Prostate gland (tissue), 2 donors: ENCODE measurements around the gene JDP2. TPM values are rescaled to one million over a fixed set of nuclear protein-coding genes. Genes with fewer than 3 reads are reported as not detected.

ENCODE experiments used
- DNase-seq: peaks from one replicate; pipeline ENCODE4 v3.0.0-alpha.2; 2019; ENCODE audit warnings: low spot score
- H3K27ac ChIP-seq, 2 donors: fragments of 200-600 bp; sonication (generic); 2 replicates each; pipeline ENCODE4 v1.5.1; 2017 to 2019
- H3K27me3 ChIP-seq: fragments of 200-600 bp; sonication (generic); replicated peaks from 2 replicates; pipeline ENCODE4 v1.5.1; 2019; ENCODE audit not compliant: insufficient read depth
- H3K36me3 ChIP-seq, 2 donors: fragments of 200-600 bp; sonication (generic); 1 replicate in 1 of 2; 2 replicates in 1 of 2; pipeline versions ENCODE4 v1.5.1 to v1.8.1; 2017 to 2019
- H3K4me1 ChIP-seq: fragments of 200-600 bp; sonication (generic); replicated peaks from 2 replicates; pipeline ENCODE4 v1.5.1; 2019
- H3K4me3 ChIP-seq, 2 donors: fragments of 200-600 bp; sonication (generic); 2 replicates each; pipeline ENCODE4 v1.5.1; 2017 to 2019
- H3K9me3 ChIP-seq: fragments of 200-600 bp; sonication (generic); 2 replicates; pipeline ENCODE4 v1.5.1; 2017
- POLR2A ChIP-seq: fragments of 450-650 bp; IDR thresholded peaks from one replicate; pipeline ENCODE4 v1.6.1; 2016; ENCODE audit warnings: antibody characterized with exemption, mild to moderate bottlenecking
- POLR2AphosphoS5 ChIP-seq: sonication (generic); formaldehyde crosslinking; IDR thresholded peaks from one replicate; pipeline ENCODE4 v1.6.1; 2017; ENCODE audit warnings: antibody characterized with exemption
- WGBS: methylation state at CpG from one replicate; pipeline ENCODE4 v1.1.5; 2018; 5-methylcytosine and 5-hydroxymethylcytosine counted together
- intact Hi-C: fragments of 100-400 bp; cut with DNase I; formaldehyde crosslinking; loops from one replicate; pipeline ENCODE4 v1.14.2; 2022
- total RNA-seq, 2 donors: library from RNA; depleted of rRNA; stranded (reverse); fragments of >200 nt; gene quantifications; one replicate each; pipeline ENCODE4 v1.1.0, GENCODE V29; 2016
- TF ChIP-seq, protein P1 (sequence below), 4 experiments: fragments of 200-600 bp in 2 of 4; fragments of 450-650 bp in 2 of 4; sonication (generic) in 2 of 4; IDR thresholded peaks; 1 replicate in 3 of 4; 2 replicates in 1 of 4; pipeline ENCODE4 v1.5.1; 2016 to 2019; ENCODE audit warnings: antibody characterized with exemption in 4 of 4, mild to moderate bottlenecking in 2 of 4, moderate library complexity in 2 of 4

JDP2 gene
- total RNA-seq, 2 donors from 2014 or later, result 27.1 to 34.0 TPM

DNA sequence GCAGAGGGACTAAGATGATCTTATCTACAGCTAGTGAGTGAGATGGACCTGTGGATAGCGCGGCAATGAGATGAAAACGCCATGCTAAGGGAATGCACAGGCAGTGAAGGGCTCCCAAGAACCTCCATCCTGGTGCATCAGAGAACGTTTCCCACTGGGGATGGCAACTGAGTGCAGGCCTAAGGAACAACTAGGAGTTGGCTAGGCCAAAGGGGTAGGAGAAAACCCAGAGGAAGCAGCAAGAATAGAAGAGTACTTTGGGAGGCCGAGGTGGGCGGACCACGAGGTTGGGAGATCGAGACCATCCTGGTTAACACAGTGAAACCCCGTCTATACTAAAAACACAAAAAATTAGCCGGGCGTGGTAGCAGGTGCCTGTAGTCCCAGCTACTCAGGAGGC, 69.9 kb downstream of the JDP2 start:
- intact Hi-C loops, result no loop called here
- H3K4me3 ChIP-seq, result no peak overlapping the region
- DNase-seq, result no peak
- no peak overlapping the region for H3K27ac ChIP-seq
- H3K27me3 ChIP-seq, result no peaks in the 10 kb centered on the region
- H3K9me3 ChIP-seq, result no peaks in the 10 kb centered on the region
- H3K4me1 ChIP-seq, result no peaks in the 10 kb centered on the region
- 94% methylated on average over 11 of the region's 11 CpGs for WGBS
- TF ChIP-seq POLR2AphosphoS5 (no peak), POLR2A (no peak)
- TF ChIP-seq, protein P1, sequence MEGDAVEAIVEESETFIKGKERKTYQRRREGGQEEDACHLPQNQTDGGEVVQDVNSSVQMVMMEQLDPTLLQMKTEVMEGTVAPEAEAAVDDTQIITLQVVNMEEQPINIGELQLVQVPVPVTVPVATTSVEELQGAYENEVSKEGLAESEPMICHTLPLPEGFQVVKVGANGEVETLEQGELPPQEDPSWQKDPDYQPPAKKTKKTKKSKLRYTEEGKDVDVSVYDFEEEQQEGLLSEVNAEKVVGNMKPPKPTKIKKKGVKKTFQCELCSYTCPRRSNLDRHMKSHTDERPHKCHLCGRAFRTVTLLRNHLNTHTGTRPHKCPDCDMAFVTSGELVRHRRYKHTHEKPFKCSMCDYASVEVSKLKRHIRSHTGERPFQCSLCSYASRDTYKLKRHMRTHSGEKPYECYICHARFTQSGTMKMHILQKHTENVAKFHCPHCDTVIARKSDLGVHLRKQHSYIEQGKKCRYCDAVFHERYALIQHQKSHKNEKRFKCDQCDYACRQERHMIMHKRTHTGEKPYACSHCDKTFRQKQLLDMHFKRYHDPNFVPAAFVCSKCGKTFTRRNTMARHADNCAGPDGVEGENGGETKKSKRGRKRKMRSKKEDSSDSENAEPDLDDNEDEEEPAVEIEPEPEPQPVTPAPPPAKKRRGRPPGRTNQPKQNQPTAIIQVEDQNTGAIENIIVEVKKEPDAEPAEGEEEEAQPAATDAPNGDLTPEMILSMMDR (IDR thresholded peaks at IDR 0.05), result no peak
- no peaks in the 10 kb centered on the region for H3K36me3 ChIP-seq

DNA sequence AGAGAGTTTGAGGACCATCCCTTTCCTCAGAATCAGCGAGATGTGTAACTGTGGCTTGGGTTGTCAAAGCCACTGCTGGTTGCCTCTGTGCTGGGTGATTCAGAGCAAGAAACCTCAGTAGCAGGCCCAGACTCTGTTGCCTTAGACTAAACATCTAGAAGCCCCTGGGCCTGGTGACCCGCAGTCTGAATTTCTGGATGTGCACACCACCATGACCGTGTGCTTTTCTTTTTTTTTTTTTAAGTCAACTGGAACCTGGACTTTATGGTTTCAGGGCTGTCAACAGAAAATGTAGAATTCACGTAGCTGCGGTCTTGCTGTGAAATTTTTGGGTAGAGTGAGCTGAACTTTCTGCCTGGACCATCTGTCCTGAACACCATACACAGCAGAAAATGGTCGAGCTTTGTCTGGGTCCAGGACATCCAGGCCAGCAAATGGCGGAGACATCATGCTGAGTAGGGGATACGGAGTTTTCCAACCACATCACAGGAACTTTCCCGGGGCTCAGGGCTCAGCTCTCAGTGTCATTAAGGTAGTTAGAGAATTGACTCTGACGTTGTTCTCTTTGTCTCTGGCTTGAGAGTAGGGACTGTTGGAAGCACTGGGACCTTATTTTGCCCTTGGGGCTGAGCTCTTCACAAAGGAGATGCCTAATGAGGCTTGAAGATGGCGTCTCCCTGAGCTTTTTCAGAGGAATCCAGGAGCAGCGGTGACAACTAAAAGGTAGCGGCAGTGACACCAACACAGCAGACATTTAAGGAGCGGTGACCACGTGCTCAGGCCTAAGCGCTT, 71.5 kb downstream of the JDP2 start:
- Histone ChIP-seq H3K9me3 (no peaks in the 10 kb centered on the region), H3K4me3 (no peak overlapping the region), H3K36me3 (no peaks in the 10 kb centered on the region), H3K27ac (no peak overlapping the region), H3K4me1 (no peaks in the 10 kb centered on the region), H3K27me3 (no peaks in the 10 kb centered on the region)
- DNase-seq, result no peak
- intact Hi-C loops, result no loop called here
- no peak for TF ChIP-seq POLR2AphosphoS5
- TF ChIP-seq, protein P1 (IDR thresholded peaks at IDR 0.05), result no peak
- no peak for TF ChIP-seq POLR2A
- WGBS, result 90% methylated on average over 16 of the region's 16 CpGs

DNA sequence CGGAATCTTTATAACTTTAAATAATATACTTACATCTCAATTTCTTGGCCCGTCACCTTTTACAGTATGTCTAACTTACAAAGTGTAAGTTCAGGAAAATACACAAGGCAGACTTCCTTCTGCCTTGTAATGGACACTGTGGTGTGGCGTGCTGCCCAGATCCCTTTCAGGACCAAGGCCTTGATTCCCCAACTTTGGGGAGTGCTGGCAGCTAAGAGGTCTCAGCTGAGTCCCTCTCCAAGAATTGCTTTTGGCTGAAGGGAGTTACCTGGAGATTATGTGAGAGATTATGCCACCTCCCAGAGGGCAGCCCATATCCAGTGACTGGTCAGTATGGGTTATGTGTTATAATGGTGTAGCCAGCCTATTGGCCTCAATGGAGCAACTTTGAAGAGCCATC, 73.3 kb downstream of the JDP2 start:
- 91% methylated on average over 3 of the region's 3 CpGs for WGBS
- intact Hi-C loops, result no loop called here
- no peaks in the 10 kb centered on the region for H3K9me3 ChIP-seq
- no peaks in the 10 kb centered on the region for H3K27me3 ChIP-seq
- TF ChIP-seq POLR2AphosphoS5, result no peak
- no peak for TF ChIP-seq POLR2A
- TF ChIP-seq, protein P1 (IDR thresholded peaks at IDR 0.05), result no peak
- no peaks in the 10 kb centered on the region for H3K4me1 ChIP-seq
- no peaks in the 10 kb centered on the region for H3K36me3 ChIP-seq
- H3K4me3 ChIP-seq, result no peak overlapping the region
- DNase-seq, result no peak
- no peak overlapping the region for H3K27ac ChIP-seq

DNA sequence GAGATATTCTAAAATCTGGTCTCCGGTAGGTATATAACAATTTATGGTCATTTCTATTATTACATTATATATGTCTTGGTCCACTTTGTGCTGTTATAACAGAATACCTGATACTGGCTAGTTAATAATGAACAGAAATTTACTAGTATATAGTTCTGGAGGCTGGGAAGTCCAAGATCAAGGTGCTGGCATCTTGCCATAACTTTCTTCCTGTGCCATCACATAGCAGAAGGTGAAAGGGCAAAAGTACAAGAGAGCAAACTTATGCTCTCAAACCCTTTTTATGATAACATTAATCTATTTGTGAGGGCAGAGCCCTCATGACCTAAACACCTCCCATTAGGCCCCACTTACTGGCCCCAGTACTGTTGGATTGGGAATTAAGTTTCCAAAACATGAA, 76.6 kb downstream of the JDP2 start:
- no peaks in the 10 kb centered on the region for H3K36me3 ChIP-seq
- no peaks in the 10 kb centered on the region for H3K4me1 ChIP-seq
- H3K27me3 ChIP-seq, result no peaks in the 10 kb centered on the region
- intact Hi-C loops, result no loop called here
- H3K9me3 ChIP-seq, result no peaks in the 10 kb centered on the region
- H3K27ac ChIP-seq, result no peak overlapping the region
- H3K4me3 ChIP-seq, result no peak overlapping the region
- TF ChIP-seq POLR2A (no peak), POLR2AphosphoS5 (no peak)
- TF ChIP-seq, protein P1 (IDR thresholded peaks at IDR 0.05), result no peak
- 95% methylated on average over 1 of the region's 1 CpG for WGBS
- DNase-seq, result no peak

DNA sequence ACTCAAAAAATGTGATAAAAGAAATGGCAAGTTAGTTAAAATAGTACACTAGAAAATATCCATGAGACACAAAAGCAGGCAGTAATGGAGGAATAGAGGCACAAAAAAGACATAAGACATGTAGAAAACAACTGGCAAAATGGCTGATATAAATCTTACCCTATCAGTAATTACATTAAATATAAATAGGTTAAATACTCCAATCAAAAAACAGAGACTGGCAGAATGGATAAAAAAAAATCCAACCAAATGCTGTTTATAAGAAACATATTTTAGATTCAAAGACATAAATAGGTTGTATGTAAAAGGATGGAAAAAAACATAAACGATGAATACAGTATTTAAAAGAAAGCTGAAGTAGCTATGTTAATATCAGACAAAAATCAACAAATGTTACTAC, 79.1 kb downstream of the JDP2 start:
- no peaks in the 10 kb centered on the region for H3K27me3 ChIP-seq

More for the DNA sequence above, 79.1 kb downstream of the JDP2 start:
- Histone ChIP-seq H3K4me1 (no peaks in the 10 kb centered on the region), H3K9me3 (no peaks in the 10 kb centered on the region), H3K27ac (no peak overlapping the region), H3K4me3 (no peak overlapping the region), H3K36me3 (no peaks in the 10 kb centered on the region)
- DNase-seq, result no peak
- 98% methylated on average over 1 of the region's 1 CpG for WGBS
- intact Hi-C loops, result no loop called here
- TF ChIP-seq POLR2A (no peak), POLR2AphosphoS5 (no peak)
- TF ChIP-seq, protein P1 (IDR thresholded peaks at IDR 0.05), result no peak
